ENCODE results near the gene SLX9. TPM values are rescaled to one million over a fixed set of nuclear protein-coding genes. Genes with fewer than 3 reads are reported as not detected.

The SLX9 gene
- total RNA-seq, 4 donors from 2014 or later = 8.1 to 46.0 (median 16.6) TPM

GRCh38 chr21:45026066-45026745 is 86.4 kb downstream of the SLX9 start:
- peaks cover 2% of the 10 kb centered on the region for H3K27me3 ChIP-seq
- 91 to 94% methylated on average over 14 to 22 of the region's 22 CpGs for whole genome bisulfite sequencing, 2 donors (ENCODE audit: low coverage in 1 of 2)

More at GRCh38 chr21:45026066-45026745, 86.4 kb downstream of the SLX9 start:
- Histone ChIP-seq H3K27ac (no peak overlapping the region), H3K4me3 (no peak overlapping the region), H3K4me1 (peaks cover 1 to 19% (median 3%) of the 10 kb centered on the region in 4 donors), H3K9me3 (no peaks in the 10 kb centered on the region), H3K36me3 (no peaks in the 10 kb centered on the region)
- in situ Hi-C loops (cut with MboI; ENCODE audit: low pct_ligation_motif_present in 1 of 4, low pct_unique_long_range_greater_than_20kb in 1 of 4, low sequenced_read_pairs in 3 of 4) (no loop called here), intact Hi-C loops (cut with DNase I; ENCODE audit: low total_unique reads) (no loop called here)
- DNase-seq = no peak
- TF ChIP-seq POLR2AphosphoS5 (IDR thresholded peaks at IDR 0.05) (no peak), CTCF (IDR thresholded peaks at IDR 0.05) (no peak), EP300 (IDR thresholded peaks at IDR 0.05; ENCODE audit: low read depth) (no peak), POLR2A (IDR thresholded peaks at IDR 0.05) (no peak)

Other genes starting within 250 kb of the SLX9 start
- gene KRTAP10-12, start 242.9 kb upstream of the SLX9 start, total RNA-seq = not detected
- gene TSPEAR, start 228.5 kb upstream of the SLX9 start, total RNA-seq = not detected
- gene UBE2G2, start 138.2 kb upstream of the SLX9 start, total RNA-seq = 10 to 100 TPM; 40.8 to 78.0 (median 60.5) TPM
- gene SUMO3, start 122.0 kb upstream of the SLX9 start, total RNA-seq = 10 to 100 TPM; 18.3 to 56.7 (median 38.1) TPM
- 100 to 1,000 TPM; 157 to 552 (median 288) TPM for gene PTTG1IP, start 66.3 kb upstream of the SLX9 start, total RNA-seq
- gene ITGB2, start 19.1 kb upstream of the SLX9 start, total RNA-seq = 10 to 100 TPM; 14.2 to 32.4 (median 24.9) TPM
- gene ADARB1, start 134.6 kb downstream of the SLX9 start, total RNA-seq = 10 to 100 TPM in 3 of 4 donors, 1 to 10 TPM in 1; 6.8 to 32.2 (median 17.3) TPM

Measured in transverse colon (tissue), 4 donors.